Heart left ventricle (tissue), 16 donors: ENCODE measurements around the gene MACROD1. TPM values are rescaled to one million over a fixed set of nuclear protein-coding genes. Genes with fewer than 3 reads are reported as not detected.

Source experiments
- ATAC-seq, 4 donors: fragments of 200-7000 bp; cut with Tn5 transposase; one replicate each; pipeline ENCODE4 v1.9.1; 2020 to 2022; ENCODE audit warnings: moderate library complexity in 4 of 4, mild to moderate bottlenecking in 3 of 4, moderate number of reproducible peaks in 1 of 4
- DNase-seq, 5 donors: peaks; one replicate each; pipeline ENCODE4 v3.0.0-alpha.2; 2020
- H3K27ac ChIP-seq, 12 donors: fragments of 200-600 bp; sonication (generic) in 4 of 12; one replicate each; pipeline versions ENCODE4 v1.5.0 to v1.8.0; 2016 to 2022; ENCODE audit warnings: mild to moderate bottlenecking in 2 of 12
- H3K27me3 ChIP-seq, 9 donors: fragments of 200-600 bp; sonication (generic) in 2 of 9; one replicate each; pipeline versions ENCODE4 v1.5.1 to v1.8.0; 2016 to 2022; ENCODE audit warnings: mild to moderate bottlenecking in 3 of 9
- H3K36me3 ChIP-seq, 9 donors: fragments of 200-600 bp; sonication (generic) in 2 of 9; one replicate each; pipeline versions ENCODE4 v1.5.0 to v1.8.0; 2018 to 2022; ENCODE audit warnings: mild to moderate bottlenecking in 2 of 9
- H3K4me1 ChIP-seq, 12 donors: fragments of 200-600 bp; sonication (generic) in 4 of 12; one replicate each; pipeline versions ENCODE4 v1.5.0 to v1.8.0; 2016 to 2022; ENCODE audit warnings: mild to moderate bottlenecking in 3 of 12
- H3K4me3 ChIP-seq, 12 donors: fragments of 200-600 bp; sonication (generic) in 4 of 12; one replicate each; pipeline versions ENCODE4 v1.5.0 to v1.8.0; 2017 to 2022; ENCODE audit warnings: mild to moderate bottlenecking in 9 of 12, moderate library complexity in 4 of 12
- H3K9me3 ChIP-seq, 12 donors: fragments of 200-600 bp; sonication (generic) in 4 of 12; one replicate each; pipeline versions ENCODE4 v1.5.0 to v1.8.0; 2016 to 2022; ENCODE audit warnings: mild to moderate bottlenecking in 1 of 12
- POLR2A ChIP-seq, 2 donors: fragments of 450-650 bp; IDR thresholded peaks; one replicate each; pipeline ENCODE4 v1.6.1; 2017; ENCODE audit warnings: antibody characterized with exemption in 2 of 2, mild to moderate bottlenecking in 2 of 2, moderate library complexity in 2 of 2
- WGBS, 4 donors: extraction: QIAGEN DNeasy Blood & Tissue Kit in 2 of 4; methylation state at CpG; one replicate each; pipeline versions ENCODE4 v1.1.5 to v1.1.7; 2013 to 2018; 5-methylcytosine and 5-hydroxymethylcytosine counted together
- intact Hi-C, 10 donors: fragments of 100-400 bp; cut with DNase I; formaldehyde crosslinking; loops; one replicate each; pipeline versions ENCODE4 v1.11.1 to v1.14.2; 2022
- polyA plus RNA-seq, 2 donors: library from polyadenylated mRNA; stranded (reverse); fragments of 200-250 nt; gene quantifications; one replicate each; pipeline ENCODE4 v1.2.3, GENCODE V29; 2013
- total RNA-seq, 9 donors: library from RNA; depleted of rRNA in 2 of 9; stranded (reverse); fragments of >200 nt in 2 of 9; fragmentation: NEBNext Ultra II Directional in 3 of 9; extraction: Animal tissue kit (Norgen Biotek cat#: 25700) in 3 of 9; gene quantifications; one replicate each; pipeline versions ENCODE4 v1.1.0 to v1.2.4, GENCODE V29; 2016 to 2023
- TF ChIP-seq, protein P1 (sequence below), 12 donors: fragments of 200-600 bp; sonication (generic) in 4 of 12; IDR thresholded peaks; one replicate each; pipeline versions ENCODE4 v1.5.0 to v1.8.0; 2018 to 2022; ENCODE audit warnings: antibody characterized with exemption in 12 of 12, mild to moderate bottlenecking in 5 of 12
- donor health status: ischemic (EF 13 %, LVEDD 7.1; RV severe dilation, severe dysfunction).
- donor health status: healthy with polysubstance abuse.
- donor health status: DM: no; HTN: yes; CAD: no.
- donor health status: DM: no; HTN: no; CAD: no.
- donor health status: ischemic (EF 25% LVEDD 6.9; RV normal size, moderate dysfunction).
- donor health status: ischemic (EF 25% LVEDD 5.7; RV mildly dilated, moderate dysfunction).
- donor health status: healthy.
- donor health status: DM: yes; HTN: yes; CAD: no.
- donor health status: ischemic (EF 35%, LVEDD 5.7; RV mildly dilated, moderate dysfunction).
- donor health status: nonischemic (EF 11% LVEDD 7.7; RV severe dilation, severe dysfunction).
- donor health status: DM: yes; HTN: yes; CAD: no.
- donor health status: PGD.
- donor health status: ischemic (EF 29% LVEDD 5.4; RV normal size, mild dysfunction).
- donor health status: nonischemic (EF 23%, LVEDD 6.1; RV moderate dilation, normal function).

MACROD1 gene
- total and polyA plus RNA-seq, 11 donors = 48.9 to 287 (median 116) TPM

DNA sequence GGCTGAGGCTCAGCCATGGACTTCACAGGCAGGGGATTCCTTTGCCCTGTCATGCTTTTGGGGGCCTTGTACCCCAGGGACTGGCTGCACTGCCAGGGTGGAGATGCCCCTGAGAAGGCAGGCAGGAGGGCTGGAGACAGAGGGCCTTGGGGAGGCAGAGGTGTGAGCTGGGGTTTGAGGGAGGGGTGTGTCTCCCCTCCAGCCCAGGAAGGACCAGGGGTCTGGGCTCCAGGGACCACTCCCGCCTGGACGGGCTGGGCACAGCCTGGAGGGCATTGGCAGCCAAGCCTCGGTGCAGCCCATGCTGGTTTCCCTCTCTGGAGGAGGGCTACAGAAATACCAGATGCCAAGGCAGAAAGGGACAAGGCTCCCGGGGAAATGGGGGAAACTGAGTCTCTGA, 160.2 kb downstream of the MACROD1 start:
- TF ChIP-seq POLR2A (IDR thresholded peaks at IDR 0.05) = no peak
- TF ChIP-seq, protein P1, sequence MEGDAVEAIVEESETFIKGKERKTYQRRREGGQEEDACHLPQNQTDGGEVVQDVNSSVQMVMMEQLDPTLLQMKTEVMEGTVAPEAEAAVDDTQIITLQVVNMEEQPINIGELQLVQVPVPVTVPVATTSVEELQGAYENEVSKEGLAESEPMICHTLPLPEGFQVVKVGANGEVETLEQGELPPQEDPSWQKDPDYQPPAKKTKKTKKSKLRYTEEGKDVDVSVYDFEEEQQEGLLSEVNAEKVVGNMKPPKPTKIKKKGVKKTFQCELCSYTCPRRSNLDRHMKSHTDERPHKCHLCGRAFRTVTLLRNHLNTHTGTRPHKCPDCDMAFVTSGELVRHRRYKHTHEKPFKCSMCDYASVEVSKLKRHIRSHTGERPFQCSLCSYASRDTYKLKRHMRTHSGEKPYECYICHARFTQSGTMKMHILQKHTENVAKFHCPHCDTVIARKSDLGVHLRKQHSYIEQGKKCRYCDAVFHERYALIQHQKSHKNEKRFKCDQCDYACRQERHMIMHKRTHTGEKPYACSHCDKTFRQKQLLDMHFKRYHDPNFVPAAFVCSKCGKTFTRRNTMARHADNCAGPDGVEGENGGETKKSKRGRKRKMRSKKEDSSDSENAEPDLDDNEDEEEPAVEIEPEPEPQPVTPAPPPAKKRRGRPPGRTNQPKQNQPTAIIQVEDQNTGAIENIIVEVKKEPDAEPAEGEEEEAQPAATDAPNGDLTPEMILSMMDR (IDR thresholded peaks at IDR 0.05) = no peak
- ATAC-seq = no peak

DNA sequence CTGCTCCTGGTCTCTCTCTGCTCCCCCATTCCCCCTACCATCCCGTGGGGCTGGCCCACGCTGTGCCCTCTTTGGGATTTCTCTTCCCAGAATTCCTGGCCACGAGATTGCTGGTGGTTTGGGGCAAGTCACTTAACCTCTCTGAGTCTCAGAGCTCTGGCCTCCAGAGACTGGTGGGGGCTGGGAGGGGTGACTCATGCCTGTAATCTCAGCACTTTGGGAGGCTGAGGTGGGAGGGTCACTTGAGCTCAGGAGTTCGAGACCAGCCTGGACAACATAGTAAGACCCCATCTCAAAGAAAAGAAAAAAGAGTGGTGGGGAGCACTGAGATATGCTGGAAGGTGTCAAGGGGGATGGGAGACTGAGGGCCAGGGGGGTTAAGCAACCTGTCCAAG, 161.3 kb downstream of the MACROD1 start:
- WGBS, 4 donors = 80 to 89% (median 80%) methylated on average over 4 of the region's 4 CpGs
- TF ChIP-seq, protein P1 (IDR thresholded peaks at IDR 0.05) = no peak
- TF ChIP-seq POLR2A (IDR thresholded peaks at IDR 0.05) = no peak
- intact Hi-C loops = no loop called here
- no peaks in the 10 kb centered on the region for H3K36me3 ChIP-seq
- DNase-seq (no peak), ATAC-seq (no peak)
- no peaks in the 10 kb centered on the region for H3K9me3 ChIP-seq
- no peak overlapping the region for H3K4me3 ChIP-seq
- H3K27me3 ChIP-seq = peaks cover 0 to 27% (median 0%) of the 10 kb centered on the region in 9 donors
- no peak overlapping the region for H3K27ac ChIP-seq
- H3K4me1 ChIP-seq = peaks cover 0 to 49% (median 42%) of the 10 kb centered on the region in 12 donors

More for the DNA sequence above, 160.2 kb downstream of the MACROD1 start:
- no peaks in the 10 kb centered on the region for H3K36me3 ChIP-seq
- H3K27ac ChIP-seq = no peak overlapping the region
- H3K9me3 ChIP-seq = no peaks in the 10 kb centered on the region
- intact Hi-C loops = no loop called here
- no peak for DNase-seq
- WGBS, 4 donors = 92 to 95% (median 93%) methylated on average over 4 of the region's 4 CpGs
- peaks cover 0 to 18% (median 0%) of the 10 kb centered on the region in 9 donors for H3K27me3 ChIP-seq
- peaks cover 0 to 38% (median 32%) of the 10 kb centered on the region in 12 donors for H3K4me1 ChIP-seq
- no peak overlapping the region for H3K4me3 ChIP-seq

DNA sequence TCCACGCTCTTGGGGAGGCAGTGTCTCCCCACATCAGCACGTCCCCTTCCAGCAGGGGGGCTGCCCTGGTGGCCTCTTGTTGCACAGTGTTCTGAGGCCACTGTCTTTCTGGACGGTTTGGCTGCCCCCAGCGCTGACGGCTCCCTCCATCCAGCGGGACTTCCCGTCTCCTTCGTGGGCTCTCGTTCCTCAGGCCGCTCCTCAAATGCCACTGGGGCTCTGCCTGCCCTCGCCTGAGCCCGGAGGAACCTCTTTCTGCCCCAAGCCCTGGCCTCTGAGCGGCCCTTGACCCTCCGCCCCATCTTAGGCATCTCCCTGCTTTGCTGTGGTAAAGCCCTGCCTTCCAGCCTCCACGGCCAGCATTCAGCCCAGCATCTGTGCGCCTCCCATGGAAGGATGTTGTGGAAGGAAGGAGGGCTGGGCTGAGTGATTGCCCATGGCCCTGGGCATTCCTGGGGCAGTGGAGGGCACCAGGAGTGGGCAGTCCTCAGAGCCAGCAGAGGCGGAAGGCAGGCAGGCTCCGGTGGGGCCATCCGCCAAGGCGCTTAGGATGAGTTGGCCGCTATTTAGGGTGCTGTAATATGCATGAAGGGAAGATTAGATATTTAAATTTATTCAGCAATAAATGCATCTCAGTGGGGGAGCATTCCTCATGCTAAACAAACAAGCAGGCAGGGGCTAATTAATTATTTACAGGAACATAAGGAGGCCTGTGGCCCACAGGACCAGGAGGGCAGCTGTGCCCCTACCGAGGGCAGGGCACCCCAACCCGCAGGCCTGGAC, 161.9 kb downstream of the MACROD1 start:
- no peak for ATAC-seq
- no peak for DNase-seq
- TF ChIP-seq, protein P1 (IDR thresholded peaks at IDR 0.05) = no peak
- TF ChIP-seq POLR2A (IDR thresholded peaks at IDR 0.05) = no peak
- 66 to 75% (median 71%) methylated on average over 21 to 23 of the region's 23 CpGs for WGBS, 4 donors
- H3K27ac ChIP-seq = no peak overlapping the region
- no peaks in the 10 kb centered on the region for H3K9me3 ChIP-seq
- peaks cover 0 to 55% (median 48%) of the 10 kb centered on the region in 12 donors for H3K4me1 ChIP-seq
- no peak overlapping the region for H3K4me3 ChIP-seq
- H3K36me3 ChIP-seq = no peaks in the 10 kb centered on the region
- intact Hi-C loops = no loop called here
- H3K27me3 ChIP-seq = peaks cover 0 to 28% (median 0%) of the 10 kb centered on the region in 9 donors
